GM20000 (cell line): ENCODE results near the gene EMX1.

Experiments
- DNase-seq: peaks from one replicate; pipeline ENCODE4 v3.0.0; 2012; ENCODE audit warnings: low spot score
- TF ChIP-seq, protein P1 (sequence below): IDR thresholded peaks from 2 replicates; pipeline ENCODE4 v1.5.1; 2012; ENCODE audit warnings: mild to moderate bottlenecking, control low read depth; ENCODE audit errors: extremely low read depth, missing control alignments

EMX1 gene

DNA sequence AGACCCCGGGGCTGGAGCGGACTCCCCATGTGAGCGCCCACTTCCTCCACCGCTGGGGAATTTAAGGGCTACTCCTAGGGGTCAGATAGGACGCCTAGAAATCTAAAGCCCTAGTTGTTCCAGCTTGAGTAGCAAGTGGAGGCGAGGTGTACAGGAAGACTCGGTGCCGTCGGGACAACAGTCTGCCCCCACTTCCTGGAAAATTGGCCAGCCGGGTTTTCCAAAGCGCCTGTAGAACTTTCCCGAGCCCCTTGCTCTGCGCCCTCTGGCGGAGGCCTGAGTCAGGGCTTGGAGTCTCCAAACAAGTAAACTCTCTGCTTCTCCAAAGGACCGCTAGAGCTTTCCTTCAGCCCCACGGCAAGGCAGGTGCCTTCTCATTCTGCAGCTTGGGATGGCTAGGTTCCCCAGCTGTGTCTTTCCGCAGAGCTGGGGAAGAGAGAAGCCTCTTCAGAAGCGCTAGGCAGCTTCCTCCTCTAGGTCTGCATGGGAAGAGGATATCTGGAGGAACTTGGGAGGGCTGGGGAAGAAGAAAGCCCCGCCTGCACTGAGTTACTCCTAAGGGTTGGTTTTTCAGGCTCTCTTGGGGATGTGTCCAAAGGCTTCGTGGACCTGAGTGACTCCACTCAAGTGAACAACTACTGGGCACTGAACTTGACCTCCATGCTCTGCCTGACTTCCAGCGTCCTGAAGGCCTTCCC lies 29.4 kb upstream of the EMX1 start:
- TF ChIP-seq, protein P1, sequence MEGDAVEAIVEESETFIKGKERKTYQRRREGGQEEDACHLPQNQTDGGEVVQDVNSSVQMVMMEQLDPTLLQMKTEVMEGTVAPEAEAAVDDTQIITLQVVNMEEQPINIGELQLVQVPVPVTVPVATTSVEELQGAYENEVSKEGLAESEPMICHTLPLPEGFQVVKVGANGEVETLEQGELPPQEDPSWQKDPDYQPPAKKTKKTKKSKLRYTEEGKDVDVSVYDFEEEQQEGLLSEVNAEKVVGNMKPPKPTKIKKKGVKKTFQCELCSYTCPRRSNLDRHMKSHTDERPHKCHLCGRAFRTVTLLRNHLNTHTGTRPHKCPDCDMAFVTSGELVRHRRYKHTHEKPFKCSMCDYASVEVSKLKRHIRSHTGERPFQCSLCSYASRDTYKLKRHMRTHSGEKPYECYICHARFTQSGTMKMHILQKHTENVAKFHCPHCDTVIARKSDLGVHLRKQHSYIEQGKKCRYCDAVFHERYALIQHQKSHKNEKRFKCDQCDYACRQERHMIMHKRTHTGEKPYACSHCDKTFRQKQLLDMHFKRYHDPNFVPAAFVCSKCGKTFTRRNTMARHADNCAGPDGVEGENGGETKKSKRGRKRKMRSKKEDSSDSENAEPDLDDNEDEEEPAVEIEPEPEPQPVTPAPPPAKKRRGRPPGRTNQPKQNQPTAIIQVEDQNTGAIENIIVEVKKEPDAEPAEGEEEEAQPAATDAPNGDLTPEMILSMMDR = peak; percentile 80

DNA sequence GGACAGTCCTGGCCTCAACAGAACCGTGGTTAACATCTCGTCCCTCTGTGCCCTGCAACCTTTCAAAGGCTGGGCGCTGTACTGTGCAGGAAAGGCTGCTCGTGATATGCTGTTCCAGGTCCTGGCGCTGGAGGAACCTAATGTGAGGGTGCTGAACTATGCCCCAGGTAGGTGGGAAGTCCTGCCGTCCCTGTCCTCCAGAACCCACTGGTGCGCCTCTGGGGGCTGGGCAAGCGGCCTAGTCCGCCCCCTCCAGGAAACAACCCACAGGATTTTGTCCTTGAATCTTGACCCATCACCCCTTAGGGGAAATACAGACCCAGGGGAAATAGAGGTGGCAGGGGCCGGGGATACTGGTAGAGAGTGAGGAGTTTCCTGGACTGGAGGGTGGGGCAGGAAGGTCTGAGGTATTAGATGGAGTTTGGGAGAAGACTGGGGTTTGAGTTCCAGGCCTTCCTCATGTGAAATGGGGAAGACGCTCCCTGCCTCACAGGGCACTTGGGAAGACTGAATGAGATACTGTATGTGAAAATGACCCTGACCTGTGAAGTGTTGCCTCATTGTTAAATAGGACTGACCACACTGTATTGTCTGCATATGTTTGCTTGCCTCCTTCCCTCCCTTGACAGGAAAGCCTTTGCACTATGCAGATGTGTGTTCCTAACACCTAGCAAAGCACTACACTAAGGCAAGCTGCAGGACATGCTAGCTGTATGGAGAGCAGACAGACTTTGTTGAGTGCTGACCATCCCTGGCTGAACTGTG lies 28.7 kb upstream of the EMX1 start:
- no peak for DNase-seq
- TF ChIP-seq, protein P1 = no peak

More for the DNA sequence above, 29.4 kb upstream of the EMX1 start:
- DNase-seq = peak; percentile 73

DNA sequence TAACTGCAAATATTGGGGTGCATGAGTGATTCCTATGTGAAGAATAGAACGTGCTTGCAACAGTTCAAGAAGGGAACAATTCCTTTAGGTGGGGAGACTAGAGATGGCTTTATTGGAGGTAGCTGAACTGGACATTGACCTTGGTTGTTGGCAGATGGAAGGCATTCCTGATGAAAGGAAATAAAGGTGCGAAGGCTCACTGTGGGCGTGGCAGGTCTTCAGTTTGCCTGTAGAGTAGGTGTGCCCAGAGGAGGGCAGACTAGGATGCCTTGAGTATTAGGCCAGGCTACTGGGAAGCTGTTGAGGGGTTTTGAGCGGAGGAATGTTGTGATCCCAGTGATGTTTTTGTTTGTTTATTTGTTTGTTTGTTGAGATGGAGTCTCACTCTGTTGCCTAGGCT lies 27.3 kb upstream of the EMX1 start:
- TF ChIP-seq, protein P1 = no peak
- no peak for DNase-seq

DNA sequence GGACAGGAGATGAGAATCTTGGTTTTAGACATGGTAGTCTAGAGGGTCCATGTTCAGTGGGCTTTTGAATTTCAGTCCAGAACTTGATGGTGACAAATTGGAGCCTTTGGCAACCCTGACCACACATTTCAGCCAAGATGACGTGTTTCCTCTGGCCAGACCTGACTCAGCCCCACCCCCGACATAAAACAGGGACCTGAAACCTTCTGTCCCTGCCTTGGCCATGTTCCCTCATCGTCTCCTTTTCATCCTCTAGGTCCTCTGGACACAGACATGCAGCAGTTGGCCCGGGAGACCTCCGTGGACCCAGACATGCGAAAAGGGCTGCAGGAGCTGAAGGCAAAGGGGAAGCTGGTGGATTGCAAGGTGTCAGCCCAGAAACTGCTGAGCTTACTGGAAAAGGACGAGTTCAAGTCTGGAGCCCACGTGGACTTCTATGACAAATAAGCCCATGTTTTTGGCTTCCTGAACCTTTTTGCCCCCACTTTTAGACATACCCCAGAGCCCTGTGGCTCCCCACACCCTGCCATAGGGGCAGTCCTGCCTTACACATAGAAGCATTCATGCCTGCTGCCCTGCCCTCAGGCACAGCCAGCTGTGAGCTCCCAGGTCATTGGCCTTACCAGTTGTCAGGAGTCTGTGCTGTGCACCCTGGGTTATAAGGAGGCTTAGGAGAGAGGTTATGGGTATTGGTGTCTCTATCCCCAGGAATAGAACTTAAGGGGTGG lies 26.1 kb upstream of the EMX1 start:
- TF ChIP-seq, protein P1 = no peak
- DNase-seq = no peak

DNA sequence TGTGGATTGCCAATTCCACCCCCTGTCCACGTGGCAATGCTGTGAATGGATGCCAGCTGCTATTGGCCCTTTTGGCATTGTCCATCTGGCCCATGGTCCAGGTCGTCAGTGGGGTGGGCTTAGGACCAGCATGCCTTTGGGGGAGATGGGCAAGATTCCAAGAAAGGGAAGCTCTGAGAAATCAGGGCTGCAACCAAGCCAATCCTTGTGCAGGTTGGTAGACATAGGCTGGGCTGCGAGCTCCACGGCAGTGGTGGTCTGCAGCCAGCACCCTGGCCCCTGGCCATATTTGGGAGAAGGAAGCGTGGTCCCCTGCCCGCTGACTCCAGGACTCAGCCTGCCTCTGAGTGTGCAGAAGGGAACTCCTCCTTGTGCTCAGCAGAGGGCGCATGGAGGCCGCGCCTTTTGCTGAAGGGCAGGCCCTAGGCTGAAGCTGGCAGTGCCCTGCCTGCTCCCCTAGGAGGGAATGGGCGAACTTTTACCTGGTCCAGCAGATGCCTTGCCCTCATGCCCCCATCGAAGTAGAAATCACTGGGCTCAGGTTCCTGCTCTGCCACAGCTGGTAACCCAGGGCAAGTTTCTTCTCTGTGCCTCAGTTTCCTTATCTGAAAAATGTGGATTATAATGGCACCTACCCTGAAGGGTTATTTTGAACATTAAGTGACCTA lies 24.7 kb upstream of the EMX1 start:
- DNase-seq = peak; percentile 83
- TF ChIP-seq, protein P1 = peak; percentile 80

DNA sequence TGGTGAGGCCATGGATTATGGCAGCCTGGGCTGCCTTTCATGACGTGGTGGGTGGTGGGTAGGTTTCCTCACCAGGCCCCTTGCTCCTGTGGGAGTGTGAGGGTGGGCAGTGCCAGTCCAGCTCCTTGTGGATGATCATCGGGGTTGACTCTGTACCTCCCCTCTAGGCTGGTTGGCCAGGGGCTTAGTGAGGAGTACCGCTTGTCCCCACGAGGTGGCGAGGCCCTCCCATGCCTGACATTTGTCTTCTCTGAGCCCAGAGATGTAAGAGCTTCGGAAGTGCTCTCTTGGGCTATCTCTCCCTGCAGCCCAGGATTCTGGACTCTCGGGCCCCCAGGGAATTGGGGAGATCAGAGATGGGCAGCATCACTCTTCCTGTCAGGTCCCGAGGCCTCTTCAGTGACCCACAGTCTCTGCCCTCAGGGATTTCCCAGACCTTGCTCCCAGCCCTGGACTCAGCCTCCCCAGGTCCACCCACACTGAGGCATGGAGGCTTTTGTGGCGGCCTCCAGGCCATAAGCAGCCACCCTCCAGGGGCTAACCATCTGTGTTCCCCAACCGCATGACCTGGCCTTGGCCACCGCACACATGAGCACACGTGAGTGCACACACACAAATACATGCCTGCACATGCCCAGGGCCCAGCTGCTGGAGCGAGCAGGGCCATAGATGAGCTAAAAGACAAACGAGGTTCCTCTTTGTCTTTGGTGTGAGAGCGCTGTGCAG lies 23.6 kb upstream of the EMX1 start:
- peak; percentile 75 for DNase-seq

More for the DNA sequence above, 23.6 kb upstream of the EMX1 start:
- TF ChIP-seq, protein P1 = peak; percentile 70
